IMR-90 (cell line): ENCODE data around the gene OCLN.
"Not testable (repeated sequence)": the region's sequence is repeated elsewhere in the genome, so short reads cannot be mapped to it uniquely, and the experiment has no call there.

Experiments used
- BHLHE40 ChIP-seq: fragments of 150-350 bp; IDR thresholded peaks from 2 replicates; pipeline ENCODE4 v1.6.1; 2016; ENCODE audit warnings: mild to moderate bottlenecking, low read depth, low read length
- CEBPB ChIP-seq: IDR thresholded peaks from 2 replicates; pipeline ENCODE4 v1.6.1; 2012; ENCODE audit warnings: low read depth, low read length, improper control_type of control experiment
- CTCF ChIP-seq: conservative IDR thresholded peaks from 2 replicates; pipeline ENCODE4 v1.5.1; 2012; ENCODE audit warnings: mild to moderate bottlenecking, low read depth, low read length, improper control_type of control experiment
- FOS ChIP-seq: fragments of 150-350 bp; IDR thresholded peaks from 2 replicates; pipeline ENCODE4 v1.6.1; 2016; ENCODE audit warnings: low read depth, low read length
- POLR2A ChIP-seq: IDR thresholded peaks from 2 replicates; pipeline ENCODE4 v1.6.1; 2012; ENCODE audit warnings: mild to moderate bottlenecking, low read depth, low read length
- RAD21 ChIP-seq: IDR thresholded peaks from 2 replicates; pipeline ENCODE4 v1.6.1; 2012; ENCODE audit warnings: low read length, improper control_type of control experiment
- RCOR1 ChIP-seq: IDR thresholded peaks from 2 replicates; pipeline ENCODE4 v1.6.1; 2012; ENCODE audit warnings: mild to moderate bottlenecking, low read length, improper control_type of control experiment; ENCODE audit not compliant: insufficient replicate concordance
- SMC3 ChIP-seq: fragments of 150-350 bp; IDR thresholded peaks from 2 replicates; pipeline ENCODE4 v1.6.1; 2016; ENCODE audit warnings: low read depth, mild to moderate bottlenecking, antibody characterized with exemption, low read length, moderate library complexity
- TF ChIP-seq, protein P1 (sequence below): fragments of 150-350 bp; IDR thresholded peaks from 2 replicates; pipeline ENCODE4 v1.6.1; 2017; ENCODE audit warnings: mild to moderate bottlenecking, antibody characterized with exemption, low read length, low read depth

- TF ChIP-seq RAD21, CTCF, POLR2A, SMC3, CEBPB, FOS, RCOR1, BHLHE40: not testable (repeated sequence)
- TF ChIP-seq, protein P1, sequence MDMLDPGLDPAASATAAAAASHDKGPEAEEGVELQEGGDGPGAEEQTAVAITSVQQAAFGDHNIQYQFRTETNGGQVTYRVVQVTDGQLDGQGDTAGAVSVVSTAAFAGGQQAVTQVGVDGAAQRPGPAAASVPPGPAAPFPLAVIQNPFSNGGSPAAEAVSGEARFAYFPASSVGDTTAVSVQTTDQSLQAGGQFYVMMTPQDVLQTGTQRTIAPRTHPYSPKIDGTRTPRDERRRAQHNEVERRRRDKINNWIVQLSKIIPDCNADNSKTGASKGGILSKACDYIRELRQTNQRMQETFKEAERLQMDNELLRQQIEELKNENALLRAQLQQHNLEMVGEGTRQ: not testable (repeated sequence)
These were observed 21.1 kb upstream of the OCLN start for GRCh38 chr5:69471516-69471915.
